ENCODE data around the gene GABRR3. TPM values are rescaled to one million over a fixed set of nuclear protein-coding genes. Genes with fewer than 3 reads are reported as not detected.

The GABRR3 gene
- total RNA-seq, 1 experiment from 2014 or later, result not detected

GRCh38 chr3:98070840-98071239, 35.7 kb upstream of the GABRR3 start:
- no TSS peak for BruUV-seq (replicated peaks)
- no peak overlapping the region for H3K4me3 ChIP-seq (ENCODE audit: low read depth in 2 of 2, low read length in 2 of 2)
- H3K27me3 ChIP-seq (ENCODE audit: control insufficient read depth, insufficient read depth, low read length), result no peaks in the 10 kb centered on the region
- intact Hi-C loops (cut with micrococcal nuclease; ENCODE audit: unreplicated experiment) (no loop called here), in situ Hi-C loops (cut with HindIII; ENCODE audit: low pct_unique_long_range_greater_than_20kb, low sequenced_read_pairs) (no loop called here)
- no peak for TF ChIP-seq SIN3A (IDR thresholded peaks at IDR 0.05; ENCODE audit: borderline replicate concordance, insufficient read depth, low read depth, low read length)
- TF ChIP-seq REST (IDR thresholded peaks at IDR 0.05; ENCODE audit: insufficient read depth in 1 of 2, low read depth in 2 of 2, low read length in 1 of 2), result no peak
- H3K27ac ChIP-seq (ENCODE audit: low read length), result no peak overlapping the region
- DNase-seq (ENCODE audit: low read depth, low spot score) (no peak), ATAC-seq (no peak)
- H3K9me3 ChIP-seq (ENCODE audit: control insufficient read depth, insufficient read depth, low read depth, low read length), result no peaks in the 10 kb centered on the region
- H3K4me1 ChIP-seq (ENCODE audit: control insufficient read depth, insufficient read depth, low read length), result no peaks in the 10 kb centered on the region
- H3K36me3 ChIP-seq (ENCODE audit: control insufficient read depth, insufficient read depth, low read length), result no peaks in the 10 kb centered on the region
- ChIA-PET POLR2A (no interaction called here), CTCF (no interaction called here)

GRCh38 chr3:98068824-98069223, 33.7 kb upstream of the GABRR3 start:
- H3K4me3 ChIP-seq (ENCODE audit: low read depth in 2 of 2, low read length in 2 of 2), result no peak overlapping the region
- TF ChIP-seq TCF7L2 (IDR thresholded peaks at IDR 0.05; ENCODE audit: low read depth, low read length) (no peak), REST (IDR thresholded peaks at IDR 0.05; ENCODE audit: insufficient read depth in 1 of 2, low read depth in 2 of 2, low read length in 1 of 2) (no peak), SIN3A (IDR thresholded peaks at IDR 0.05; ENCODE audit: borderline replicate concordance, insufficient read depth, low read depth, low read length) (no peak), POLR2AphosphoS5 (IDR thresholded peaks at IDR 0.05; ENCODE audit: low read depth, low read length) (no peak), CTCF (IDR thresholded peaks at IDR 0.05) (peak; percentile 31; the same call in 1 of the 2 replicates)
- no peaks in the 10 kb centered on the region for H3K27me3 ChIP-seq (ENCODE audit: control insufficient read depth, insufficient read depth, low read length)
- ChIA-PET POLR2A (no interaction called here), CTCF (no interaction called here)
- H3K9me3 ChIP-seq (ENCODE audit: control insufficient read depth, insufficient read depth, low read depth, low read length), result no peaks in the 10 kb centered on the region
- H3K36me3 ChIP-seq (ENCODE audit: control insufficient read depth, insufficient read depth, low read length), result no peaks in the 10 kb centered on the region
- no peak overlapping the region for H3K27ac ChIP-seq (ENCODE audit: low read length)
- no peaks in the 10 kb centered on the region for H3K4me1 ChIP-seq (ENCODE audit: control insufficient read depth, insufficient read depth, low read length)
- in situ Hi-C loops (cut with HindIII; ENCODE audit: low pct_unique_long_range_greater_than_20kb, low sequenced_read_pairs), result no loop called here
- no TSS peak for BruUV-seq (replicated peaks)
- DNase-seq (ENCODE audit: low read depth, low spot score) (no peak), ATAC-seq (no peak)
- intact Hi-C loops (cut with micrococcal nuclease; ENCODE audit: unreplicated experiment), result no loop called here

Data from Panc1 (cell line).